HFF-Myc (cell line): ENCODE results near the gene TBC1D23.

Experiments used
- DNase-seq: peaks from one replicate; pipeline ENCODE4 v3.0.0-alpha.2; 2011; ENCODE audit warnings: low read depth; ENCODE audit errors: extremely low read depth
- H3K4me3 ChIP-seq: replicated peaks from 2 replicates; pipeline ENCODE4 v1.5.1; 2011; ENCODE audit warnings: low read depth, mild to moderate bottlenecking, control low read depth, low read length
- CTCF ChIP-seq: IDR thresholded peaks from 2 replicates; pipeline ENCODE4 v1.5.1; 2012; ENCODE audit warnings: mild to moderate bottlenecking, low read depth, low read length, control low read depth; ENCODE audit errors: missing control alignments

Gene TBC1D23

GRCh38 chr3:100354850-100355249, 94.1 kb downstream of the TBC1D23 start:
- no peak for TF ChIP-seq CTCF
- no peak for DNase-seq

GRCh38 chr3:100358413-100358812, 97.6 kb downstream of the TBC1D23 start:
- no peak for TF ChIP-seq CTCF
- H3K4me3 ChIP-seq = no peak overlapping the region
- no peak for DNase-seq

More at GRCh38 chr3:100354850-100355249, 94.1 kb downstream of the TBC1D23 start:
- H3K4me3 ChIP-seq = no peak overlapping the region

DNA sequence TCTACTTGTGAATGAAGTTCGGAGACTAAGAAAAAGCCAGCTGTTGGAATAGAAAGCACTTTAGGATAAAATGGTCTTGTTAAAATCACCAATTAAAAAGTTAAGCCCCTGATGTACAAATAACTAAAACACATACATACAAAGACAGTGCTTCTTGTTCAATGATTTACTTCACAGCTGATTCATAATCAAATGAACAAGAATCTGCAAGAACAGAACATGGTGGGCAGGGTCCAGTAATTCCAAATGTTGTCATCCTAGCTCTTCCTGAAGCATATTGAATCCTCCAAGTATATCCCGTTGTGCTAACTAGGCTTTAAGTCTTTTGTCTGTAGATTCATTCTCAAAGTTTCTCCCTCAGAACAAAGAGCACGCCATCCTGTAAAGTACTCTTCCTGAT, 98.2 kb downstream of the TBC1D23 start:
- H3K4me3 ChIP-seq = no peak overlapping the region
- no peak for TF ChIP-seq CTCF
- no peak for DNase-seq

- H3K4me3 ChIP-seq = no peak overlapping the region
- TF ChIP-seq CTCF = no peak
- no peak for DNase-seq
Measured at GRCh38 chr3:100360757-100361496, 100.1 kb downstream of the TBC1D23 start.

- H3K4me3 ChIP-seq = no peak overlapping the region
- DNase-seq = no peak
- TF ChIP-seq CTCF = no peak
Measured at GRCh38 chr3:100361897-100362296, 101.1 kb downstream of the TBC1D23 start.

- no peak for DNase-seq
- TF ChIP-seq CTCF = no peak
- no peak overlapping the region for H3K4me3 ChIP-seq
Measured at GRCh38 chr3:100364421-100364820, 103.6 kb downstream of the TBC1D23 start.

- H3K4me3 ChIP-seq = no peak overlapping the region
- no peak for TF ChIP-seq CTCF
- no peak for DNase-seq
Measured at GRCh38 chr3:100366424-100366823, 105.6 kb downstream of the TBC1D23 start.
